Keratinocyte (primary cell): ENCODE data around the gene CLTB. TPM values are rescaled to one million over a fixed set of nuclear protein-coding genes. Genes with fewer than 3 reads are reported as not detected.

Experiments used
- DNase-seq: peaks from one replicate; pipeline ENCODE4 v3.0.0-alpha.2; 2011; ENCODE audit warnings: low read depth, missing footprints, low spot score
- FAIRE-seq: peaks from 2 replicates; lab custom pipeline; 2011; peaks lifted over from hg19 to GRCh38; lab: Jason Lieb, UNC
- H2AFZ ChIP-seq: 2 replicates; pipeline ENCODE4 v1.6.0; 2012; ENCODE audit warnings: low read length, control low read depth, inconsistent platforms; ENCODE audit not compliant: control insufficient read depth
- H3K27ac ChIP-seq: 2 replicates; pipeline ENCODE4 v1.5.1; 2011; ENCODE audit warnings: low read length; ENCODE audit not compliant: control insufficient read depth, insufficient read depth
- H3K27me3 ChIP-seq: 3 replicates; pipeline ENCODE4 v1.6.0; 2011; ENCODE audit warnings: low read length; ENCODE audit not compliant: control insufficient read depth, insufficient read depth; ENCODE audit errors: extremely low read depth
- H3K36me3 ChIP-seq, 2 experiments: 2 replicates in 1 of 2; 3 replicates in 1 of 2; pipeline ENCODE4 v1.5.1; 2011; ENCODE audit warnings: low read length in 2 of 2, mild to moderate bottlenecking in 1 of 2; ENCODE audit not compliant: control insufficient read depth in 2 of 2, insufficient read depth in 2 of 2; ENCODE audit errors: extremely low read depth in 1 of 2
- H3K4me1 ChIP-seq: 3 replicates; pipeline ENCODE4 v1.5.1; 2011; ENCODE audit warnings: low read length; ENCODE audit not compliant: control insufficient read depth, insufficient read depth; ENCODE audit errors: extremely low read depth
- H3K4me2 ChIP-seq: 3 replicates; pipeline ENCODE4 v1.6.0; 2011; ENCODE audit warnings: low read depth, low read length; ENCODE audit not compliant: control insufficient read depth, insufficient read depth; ENCODE audit errors: extremely low read depth
- H3K4me3 ChIP-seq, 3 experiments: fragments of 200-600 bp in 1 of 3; sonication (generic) in 1 of 3; 2 replicates in 2 of 3; 3 replicates in 1 of 3; pipeline ENCODE4 v1.5.1; 2011 to 2016; ENCODE audit warnings: low read length in 3 of 3, mild to moderate bottlenecking in 3 of 3, control low read depth in 2 of 3, inconsistent platforms in 1 of 3, low read depth in 1 of 3, mixed read lengths in 1 of 3, mixed run types in 1 of 3, moderate library complexity in 1 of 3; ENCODE audit not compliant: control insufficient read depth in 2 of 3, insufficient read depth in 2 of 3; ENCODE audit errors: extremely low read depth in 1 of 3
- H3K79me2 ChIP-seq: 2 replicates; pipeline ENCODE4 v1.6.0; 2012; ENCODE audit warnings: low read length; ENCODE audit not compliant: control insufficient read depth, insufficient read depth
- H3K9ac ChIP-seq: 3 replicates; pipeline ENCODE4 v1.6.0; 2011; ENCODE audit warnings: low read length; ENCODE audit not compliant: control insufficient read depth, insufficient read depth; ENCODE audit errors: extremely low read depth
- H3K9me1 ChIP-seq: 3 replicates; pipeline ENCODE4 v1.6.0; 2011; ENCODE audit warnings: low read length; ENCODE audit not compliant: control insufficient read depth, insufficient read depth; ENCODE audit errors: extremely low read depth
- H3K9me3 ChIP-seq: 2 replicates; pipeline ENCODE4 v1.5.1; 2012; ENCODE audit warnings: low read depth, low read length; ENCODE audit not compliant: control insufficient read depth
- H4K20me1 ChIP-seq: 3 replicates; pipeline ENCODE4 v1.6.0; 2011; ENCODE audit warnings: low read length; ENCODE audit not compliant: control insufficient read depth, insufficient read depth; ENCODE audit errors: extremely low read depth
- CTCF ChIP-seq, 3 experiments: IDR thresholded peaks in 1 of 3; conservative IDR thresholded peaks in 1 of 3; optimal IDR thresholded peaks in 1 of 3; 2 replicates in 2 of 3; 3 replicates in 1 of 3; pipeline versions ENCODE3 to v1.5.1; 2011; ENCODE audit warnings: low read length in 3 of 3, mild to moderate bottlenecking in 3 of 3, moderate library complexity in 2 of 3, control low read depth in 1 of 3, inconsistent platforms in 1 of 3; ENCODE audit not compliant: insufficient read depth in 2 of 3; ENCODE audit errors: extremely low read depth in 1 of 3
- EZH2 ChIP-seq: IDR thresholded peaks from one replicate; pipeline ENCODE4 v1.6.1; 2012; ENCODE audit warnings: inconsistent platforms, mild to moderate bottlenecking, low read length, moderate library complexity
- dilution Hi-C: fragments of 300-500 bp; cut with MboI; formaldehyde crosslinking; loops from one replicate; pipeline ENCODE4 v1.7.0; 2020; ENCODE audit warnings: low sequenced_read_pairs; ENCODE audit not compliant: extremely low pct_ligation_motif_present
- polyA plus RNA-seq, 5 experiments: library from polyadenylated mRNA; depleted of rRNA in 3 of 5; stranded (reverse) in 3 of 5; stranded (forward) in 1 of 5; unstranded in 1 of 5; fragments of >200 nt; gene quantifications; 1 replicate in 1 of 5; 2 replicates in 3 of 5; 3 replicates in 1 of 5; pipeline versions ENCODE4 v1.2.1 to v1.2.3, GENCODE V29; 2011 to 2012; ENCODE audit warnings: missing spikeins in 2 of 5, low read depth in 1 of 5, low replicate concordance in 1 of 5

CLTB gene
- polyA plus RNA-seq, 1 donor (not counting 4 experiments of a cell fraction or from before 2014, with no cell fraction given): 326 TPM

DNA sequence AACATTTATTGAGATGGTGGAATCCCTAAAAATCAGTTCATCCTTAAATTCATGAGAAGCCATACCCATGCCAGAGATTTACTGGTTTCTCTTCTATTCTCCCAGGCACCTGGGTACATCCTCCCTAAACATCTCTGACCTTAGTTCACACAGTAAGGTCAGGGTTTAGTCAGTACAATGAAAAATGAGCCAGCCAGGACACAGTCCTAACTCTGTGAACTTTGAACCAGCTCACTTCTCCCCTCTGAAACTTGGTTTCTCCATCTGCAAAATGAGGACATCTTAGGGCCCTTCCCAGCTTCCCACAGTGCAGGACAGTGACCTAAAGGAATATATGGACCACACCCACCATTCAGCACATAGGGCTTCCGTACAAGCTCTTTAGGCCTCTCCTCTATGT lies 29.8 kb downstream of the CLTB start:
- dilution Hi-C loops: no loop called here
- H3K9ac ChIP-seq: peak overlapping the region; percentile 25
- peaks cover 18% of the 10 kb centered on the region for H3K4me1 ChIP-seq
- peaks cover 48 to 67% of the 10 kb centered on the region in 2 experiments for H3K36me3 ChIP-seq
- H3K9me1 ChIP-seq: no peaks in the 10 kb centered on the region
- H3K4me2 ChIP-seq: peak overlapping the region; percentile 93
- peaks cover 6% of the 10 kb centered on the region for H4K20me1 ChIP-seq
- H2AFZ ChIP-seq: no peak overlapping the region
- no peaks in the 10 kb centered on the region for H3K27me3 ChIP-seq
- H3K27ac ChIP-seq: no peak overlapping the region
- peaks cover 38% of the 10 kb centered on the region for H3K79me2 ChIP-seq
- no peaks in the 10 kb centered on the region for H3K9me3 ChIP-seq
- TF ChIP-seq EZH2 (no peak), CTCF (optimal IDR thresholded peaks at IDR 0.05 in 1 of 3, IDR thresholded peaks at IDR 0.05 in 1 of 3, conservative IDR thresholded peaks at IDR 0.05 in 1 of 3; ENCODE audit: extremely low read depth in 1 of 3, insufficient read depth in 2 of 3, low read length in 3 of 3) (no peak)
- DNase-seq (no peak), FAIRE-seq (no peak)
- peak overlapping the region in 2 of 3 experiments; percentile 88 to 91 for H3K4me3 ChIP-seq

DNA sequence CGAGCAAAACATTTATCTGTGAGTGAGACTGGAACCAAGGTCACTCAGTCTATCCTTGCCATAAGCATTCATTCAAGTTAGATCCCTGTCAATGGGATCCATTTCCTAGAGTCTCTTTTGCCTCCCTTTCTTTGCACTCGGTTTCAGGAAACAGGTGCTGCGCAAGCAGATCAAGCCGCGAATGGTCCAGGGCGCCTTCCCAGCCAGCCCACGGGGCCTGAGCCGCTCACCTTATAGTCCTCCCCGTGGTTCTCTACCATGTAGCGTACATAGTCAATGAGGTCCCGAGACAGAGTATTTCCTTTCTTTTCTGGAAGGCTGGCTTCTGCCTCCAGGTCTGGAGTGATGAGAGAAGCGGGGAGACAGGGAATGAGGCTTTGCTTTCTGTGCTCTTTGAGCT lies 31.3 kb downstream of the CLTB start:
- dilution Hi-C loops: no loop called here
- Histone ChIP-seq H2AFZ (no peak overlapping the region), H3K36me3 (peaks cover 41 to 54% of the 10 kb centered on the region in 2 experiments)

More for the DNA sequence above, 31.3 kb downstream of the CLTB start:
- DNase-seq (no peak), FAIRE-seq (no peak)
- peaks cover 35% of the 10 kb centered on the region for H3K79me2 ChIP-seq
- no peak overlapping the region for H3K4me3 ChIP-seq
- no peaks in the 10 kb centered on the region for H3K9me1 ChIP-seq
- TF ChIP-seq CTCF (optimal IDR thresholded peaks at IDR 0.05 in 1 of 3, IDR thresholded peaks at IDR 0.05 in 1 of 3, conservative IDR thresholded peaks at IDR 0.05 in 1 of 3; ENCODE audit: extremely low read depth in 1 of 3, insufficient read depth in 2 of 3, low read length in 3 of 3): no peak
- TF ChIP-seq EZH2: no peak
- no peak overlapping the region for H3K27ac ChIP-seq
- peaks cover 6% of the 10 kb centered on the region for H4K20me1 ChIP-seq
- H3K9me3 ChIP-seq: no peaks in the 10 kb centered on the region
- no peak overlapping the region for H3K4me2 ChIP-seq
- peaks cover 18% of the 10 kb centered on the region for H3K4me1 ChIP-seq
- no peaks in the 10 kb centered on the region for H3K27me3 ChIP-seq
- no peak overlapping the region for H3K9ac ChIP-seq
